ENCODE data around the gene GFRA1. TPM values are rescaled to one million over a fixed set of nuclear protein-coding genes. Genes with fewer than 3 reads are reported as not detected.

GFRA1 gene
- total and polyA plus RNA-seq, 2 of the 4 experiments (the other 2 are of a cell fraction): 9.1 to 9.3 TPM

DNA sequence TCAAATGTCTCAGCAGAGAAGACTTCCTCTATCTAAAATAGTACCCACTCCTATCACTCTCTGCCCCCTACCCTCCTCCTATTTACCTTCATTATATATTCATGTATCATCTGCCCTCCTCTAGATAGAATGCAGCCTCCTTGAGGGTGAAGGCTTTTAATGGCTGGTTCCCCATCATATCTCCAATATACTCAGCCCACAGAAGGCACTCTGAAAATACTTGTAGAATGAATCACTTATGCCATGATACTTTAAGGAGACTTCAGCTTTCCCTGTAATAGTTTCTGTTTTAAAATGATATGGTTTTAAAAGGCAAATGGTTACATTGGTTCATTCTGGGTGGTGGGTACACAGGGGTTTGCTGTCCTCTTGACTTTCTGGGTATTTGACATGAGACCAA lies 25.3 kb downstream of the GFRA1 start:
- H2BK15ac ChIP-seq (ENCODE audit: low read depth, low read length): no peak overlapping the region
- H2AFZ ChIP-seq (replicated peaks; ENCODE audit: low read length, poor library complexity): no peak overlapping the region
- TF ChIP-seq MAFK (IDR thresholded peaks at IDR 0.05; ENCODE audit: low read depth, low read length): no peak
- no peak for TF ChIP-seq NFE2L2 (IDR thresholded peaks at IDR 0.05; ENCODE audit: low read depth, low read length)
- no peak for TF ChIP-seq USF2 (IDR thresholded peaks at IDR 0.05; ENCODE audit: low read depth, low read length)
- TF ChIP-seq MAZ (IDR thresholded peaks at IDR 0.05; ENCODE audit: borderline replicate concordance, low read depth, low read length): no peak
- no peak for TF ChIP-seq CHD1 (IDR thresholded peaks at IDR 0.05; ENCODE audit: low read depth, low read length)
- H3K4me2 ChIP-seq (ENCODE audit: low read depth, low read length): no peak overlapping the region
- no peak overlapping the region for H3K18ac ChIP-seq (ENCODE audit: low read depth, low read length)
- no TSS peak for BruUV-seq (replicated peaks)
- no peak overlapping the region for H3K9ac ChIP-seq (ENCODE audit: low read depth, low read length)
- H3K9me1 ChIP-seq (ENCODE audit: insufficient read depth, low read length): no peaks in the 10 kb centered on the region
- ChIA-PET POLR2A (ENCODE audit: unreplicated experiment) (no interaction called here), CTCF (no interaction called here)
- intact Hi-C loops (cut with micrococcal nuclease): no loop called here
- no peaks in the 10 kb centered on the region for H4K20me1 ChIP-seq (ENCODE audit: insufficient read depth, low read length)
- no peak overlapping the region for H2BK20ac ChIP-seq (ENCODE audit: low read depth, low read length)
- in situ Hi-C loops (cut with MboI; ENCODE audit: low sequenced_read_pairs): no loop called here
- H3K27ac ChIP-seq (ENCODE audit: insufficient read depth, low read length): no peak overlapping the region
- no peaks in the 10 kb centered on the region for H3K4me1 ChIP-seq (ENCODE audit: control insufficient read depth, insufficient read depth, low read length)
- DNase-seq (peak; percentile 4), ATAC-seq (ENCODE audit: low read depth) (peak; percentile 90)
- dilution Hi-C loops (cut with HindIII; ENCODE audit: low sequenced_read_pairs, unreplicated experiment): no loop called here
- no peak overlapping the region for H3K56ac ChIP-seq (ENCODE audit: extremely low read depth, insufficient read depth, low read length)
- H3K9me3 ChIP-seq (ENCODE audit: control insufficient read depth, insufficient read depth, low read length): no peaks in the 10 kb centered on the region
- H3K14ac ChIP-seq (replicated peaks; ENCODE audit: low read depth, low read length): no peak overlapping the region
- no peak overlapping the region for H2AK5ac ChIP-seq (ENCODE audit: low read depth, low read length)
- no peak overlapping the region for H3K4me3 ChIP-seq (ENCODE audit: insufficient read depth, low read depth, low read length)
- no peaks in the 10 kb centered on the region for H3K36me3 ChIP-seq (ENCODE audit: control insufficient read depth, insufficient read depth, low read length)
- H3K27me3 ChIP-seq (ENCODE audit: control insufficient read depth, insufficient read depth, low read length): no peaks in the 10 kb centered on the region
- no peak overlapping the region for H2AK9ac ChIP-seq (replicated peaks; ENCODE audit: low read depth, low read length, poor library complexity)
- no peak overlapping the region for H3K4ac ChIP-seq (ENCODE audit: low read depth, low read length)
- no peak overlapping the region for H2BK5ac ChIP-seq (ENCODE audit: low read depth, low read length, poor library complexity, severe bottlenecking)
- no peak overlapping the region for H3K23ac ChIP-seq (ENCODE audit: low read depth, low read length)
- H2BK120ac ChIP-seq (ENCODE audit: low read depth, low read length): no peak overlapping the region
- H3K79me1 ChIP-seq (ENCODE audit: low read depth in 1 of 2, low read length in 2 of 2): no peaks in the 10 kb centered on the region
- no peak overlapping the region for H4K5ac ChIP-seq (ENCODE audit: low read depth, low read length)
- H4K8ac ChIP-seq (ENCODE audit: low read depth in 2 of 2, low read length in 2 of 2): no peak overlapping the region
- no peak overlapping the region for H4K91ac ChIP-seq (ENCODE audit: insufficient read depth, low read depth, low read length)
